ENCODE results near the gene EPB41L3.

EPB41L3 gene

DNA sequence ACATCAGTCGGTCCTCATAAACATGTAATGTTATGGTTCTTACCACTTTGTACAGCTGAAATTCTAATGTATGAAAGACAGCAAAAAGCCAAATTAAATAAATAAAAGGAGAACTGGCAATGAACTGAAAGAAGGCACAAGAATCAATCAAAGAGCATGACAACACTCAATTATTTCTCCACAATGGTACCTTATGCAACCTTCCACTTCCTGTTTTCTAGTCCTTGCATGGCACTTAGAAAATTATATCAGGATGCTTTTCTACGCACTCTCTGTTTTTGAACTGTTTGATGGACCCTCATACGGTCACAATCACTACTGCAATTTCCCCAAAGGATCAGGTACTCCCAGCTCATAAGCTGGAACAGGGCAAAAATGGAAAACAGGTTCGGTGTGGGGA lies 81.6 kb downstream of the EPB41L3 start:
- TF ChIP-seq, protein P1, sequence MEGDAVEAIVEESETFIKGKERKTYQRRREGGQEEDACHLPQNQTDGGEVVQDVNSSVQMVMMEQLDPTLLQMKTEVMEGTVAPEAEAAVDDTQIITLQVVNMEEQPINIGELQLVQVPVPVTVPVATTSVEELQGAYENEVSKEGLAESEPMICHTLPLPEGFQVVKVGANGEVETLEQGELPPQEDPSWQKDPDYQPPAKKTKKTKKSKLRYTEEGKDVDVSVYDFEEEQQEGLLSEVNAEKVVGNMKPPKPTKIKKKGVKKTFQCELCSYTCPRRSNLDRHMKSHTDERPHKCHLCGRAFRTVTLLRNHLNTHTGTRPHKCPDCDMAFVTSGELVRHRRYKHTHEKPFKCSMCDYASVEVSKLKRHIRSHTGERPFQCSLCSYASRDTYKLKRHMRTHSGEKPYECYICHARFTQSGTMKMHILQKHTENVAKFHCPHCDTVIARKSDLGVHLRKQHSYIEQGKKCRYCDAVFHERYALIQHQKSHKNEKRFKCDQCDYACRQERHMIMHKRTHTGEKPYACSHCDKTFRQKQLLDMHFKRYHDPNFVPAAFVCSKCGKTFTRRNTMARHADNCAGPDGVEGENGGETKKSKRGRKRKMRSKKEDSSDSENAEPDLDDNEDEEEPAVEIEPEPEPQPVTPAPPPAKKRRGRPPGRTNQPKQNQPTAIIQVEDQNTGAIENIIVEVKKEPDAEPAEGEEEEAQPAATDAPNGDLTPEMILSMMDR (IDR thresholded peaks at IDR 0.05; ENCODE audit: control insufficient read depth, extremely low read depth, insufficient read depth), result no peak
- DNase-seq (ENCODE audit: low read depth), result no peak
- no peak overlapping the region for H3K4me3 ChIP-seq (ENCODE audit: low read depth, low read length)

GRCh38 chr18:5461041-5461440 lies 82.8 kb downstream of the EPB41L3 start:
- no peak overlapping the region for H3K4me3 ChIP-seq (ENCODE audit: low read depth, low read length)
- no peak for DNase-seq (ENCODE audit: low read depth)
- TF ChIP-seq, protein P1 (IDR thresholded peaks at IDR 0.05; ENCODE audit: control insufficient read depth, extremely low read depth, insufficient read depth), result no peak

- TF ChIP-seq, protein P1 (IDR thresholded peaks at IDR 0.05; ENCODE audit: control insufficient read depth, extremely low read depth, insufficient read depth), result no peak
- H3K4me3 ChIP-seq (ENCODE audit: low read depth, low read length), result no peak overlapping the region
- no peak for DNase-seq (ENCODE audit: low read depth)
Observed at GRCh38 chr18:5457462-5457957, 86.3 kb downstream of the EPB41L3 start.

DNA sequence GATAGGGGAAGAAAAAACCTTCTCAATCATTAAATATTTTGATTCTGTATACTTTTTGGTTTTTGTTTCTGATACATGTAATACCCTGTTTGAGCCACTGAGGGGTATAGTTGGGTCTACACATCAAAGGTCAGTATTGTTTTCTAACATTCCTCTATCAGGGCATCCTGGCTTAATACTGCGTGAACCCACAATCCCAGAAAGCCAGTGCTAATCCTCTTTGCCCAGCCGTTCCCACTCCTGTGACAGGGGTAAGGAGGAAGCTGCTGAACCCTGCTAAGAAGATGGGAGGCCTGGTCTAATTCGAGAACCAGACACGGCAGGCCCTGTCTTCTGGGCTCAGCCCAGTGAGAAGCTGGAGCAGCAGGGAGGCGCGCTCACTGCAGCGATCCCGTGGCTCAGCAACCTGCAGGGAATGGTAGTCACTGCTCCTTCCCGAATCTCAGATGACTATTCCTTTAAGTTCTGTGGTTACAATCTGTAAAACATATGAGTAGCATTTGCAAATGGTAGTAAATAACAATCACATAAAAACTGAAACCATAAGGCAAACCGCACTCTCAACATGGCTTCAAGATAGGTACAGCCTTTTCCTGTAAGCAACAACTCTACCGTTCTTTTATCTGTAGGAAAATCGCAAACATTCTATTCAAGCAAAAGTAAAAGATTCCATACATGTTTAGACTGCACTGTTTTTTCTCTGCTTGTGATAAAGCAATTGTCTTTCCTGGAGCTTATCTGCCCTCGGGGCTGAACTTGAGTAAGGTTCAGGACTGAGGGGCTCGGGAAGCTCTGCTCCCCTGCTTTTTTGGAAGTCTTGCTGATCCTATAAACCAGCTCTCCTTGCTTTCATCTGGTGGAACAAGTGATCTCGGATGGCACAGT lies 87.0 kb downstream of the EPB41L3 start:
- DNase-seq (ENCODE audit: low read depth), result no peak
- H3K4me3 ChIP-seq (ENCODE audit: low read depth, low read length), result no peak overlapping the region
- TF ChIP-seq, protein P1 (IDR thresholded peaks at IDR 0.05; ENCODE audit: control insufficient read depth, extremely low read depth, insufficient read depth), result peak; percentile 18; the same call in 1 of the 2 replicates

DNA sequence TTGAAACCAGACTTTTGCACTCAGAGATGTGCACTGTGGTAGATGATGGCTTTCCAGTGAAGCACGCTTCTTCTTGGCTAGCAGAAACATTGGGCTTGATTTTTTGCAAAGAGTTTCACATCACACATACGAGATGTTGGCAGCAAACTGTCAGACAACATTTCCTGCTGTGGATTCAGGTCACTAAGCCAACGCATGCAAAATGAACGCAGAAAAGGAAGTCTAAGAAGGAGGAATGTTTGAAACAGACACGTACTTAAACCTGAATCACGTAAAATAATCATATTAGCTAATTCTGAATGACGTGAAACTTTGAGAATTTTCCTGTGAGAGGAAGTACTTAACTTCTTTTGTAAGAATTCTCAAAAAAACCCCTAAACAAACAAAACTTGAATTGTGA lies 88.1 kb downstream of the EPB41L3 start:
- no peak for DNase-seq (ENCODE audit: low read depth)
- TF ChIP-seq, protein P1 (IDR thresholded peaks at IDR 0.05; ENCODE audit: control insufficient read depth, extremely low read depth, insufficient read depth), result no peak
- H3K4me3 ChIP-seq (ENCODE audit: low read depth, low read length), result no peak overlapping the region

- DNase-seq (ENCODE audit: low read depth), result no peak
- TF ChIP-seq, protein P1 (IDR thresholded peaks at IDR 0.05; ENCODE audit: control insufficient read depth, extremely low read depth, insufficient read depth), result no peak
- no peak overlapping the region for H3K4me3 ChIP-seq (ENCODE audit: low read depth, low read length)
Observed at GRCh38 chr18:5452943-5453443, 90.8 kb downstream of the EPB41L3 start.

Measured in LNCaP clone FGC (cell line).